WI38 (cell line): ENCODE results near the gene FPGS.

Experiments used
- H3K4me3 ChIP-seq: 2 replicates; pipeline ENCODE4 v1.5.1; 2011; ENCODE audit warnings: low read depth, mild to moderate bottlenecking, control low read depth, low read length
- TF ChIP-seq, protein P1 (sequence below): IDR thresholded peaks from 2 replicates; pipeline ENCODE4 v1.5.1; 2012; ENCODE audit warnings: low read depth, mild to moderate bottlenecking, control low read depth, low read length

The FPGS gene

DNA sequence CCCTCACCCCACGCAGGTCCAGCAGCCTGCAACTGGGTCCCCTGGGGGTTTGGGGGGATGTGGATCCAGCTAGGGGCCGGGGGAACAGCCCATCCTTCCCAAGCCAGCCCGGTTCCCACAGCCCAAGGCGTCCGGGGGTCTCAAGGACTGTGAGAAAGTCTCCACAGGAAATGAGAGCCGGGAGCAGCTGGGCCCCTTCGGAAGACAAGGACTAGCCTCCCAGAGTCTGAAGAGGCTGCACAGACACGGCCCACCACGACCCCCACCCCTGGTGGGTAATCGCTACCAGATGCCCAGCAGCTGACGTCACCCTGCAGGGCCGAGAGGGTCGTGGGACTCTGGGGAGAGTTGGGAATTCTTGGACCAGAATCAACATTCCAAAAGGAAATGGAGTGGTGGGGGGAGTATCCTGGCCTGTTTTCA lies 34.8 kb upstream of the FPGS start:
- H3K4me3 ChIP-seq, result no peak overlapping the region
- TF ChIP-seq, protein P1, sequence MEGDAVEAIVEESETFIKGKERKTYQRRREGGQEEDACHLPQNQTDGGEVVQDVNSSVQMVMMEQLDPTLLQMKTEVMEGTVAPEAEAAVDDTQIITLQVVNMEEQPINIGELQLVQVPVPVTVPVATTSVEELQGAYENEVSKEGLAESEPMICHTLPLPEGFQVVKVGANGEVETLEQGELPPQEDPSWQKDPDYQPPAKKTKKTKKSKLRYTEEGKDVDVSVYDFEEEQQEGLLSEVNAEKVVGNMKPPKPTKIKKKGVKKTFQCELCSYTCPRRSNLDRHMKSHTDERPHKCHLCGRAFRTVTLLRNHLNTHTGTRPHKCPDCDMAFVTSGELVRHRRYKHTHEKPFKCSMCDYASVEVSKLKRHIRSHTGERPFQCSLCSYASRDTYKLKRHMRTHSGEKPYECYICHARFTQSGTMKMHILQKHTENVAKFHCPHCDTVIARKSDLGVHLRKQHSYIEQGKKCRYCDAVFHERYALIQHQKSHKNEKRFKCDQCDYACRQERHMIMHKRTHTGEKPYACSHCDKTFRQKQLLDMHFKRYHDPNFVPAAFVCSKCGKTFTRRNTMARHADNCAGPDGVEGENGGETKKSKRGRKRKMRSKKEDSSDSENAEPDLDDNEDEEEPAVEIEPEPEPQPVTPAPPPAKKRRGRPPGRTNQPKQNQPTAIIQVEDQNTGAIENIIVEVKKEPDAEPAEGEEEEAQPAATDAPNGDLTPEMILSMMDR, result no peak

DNA sequence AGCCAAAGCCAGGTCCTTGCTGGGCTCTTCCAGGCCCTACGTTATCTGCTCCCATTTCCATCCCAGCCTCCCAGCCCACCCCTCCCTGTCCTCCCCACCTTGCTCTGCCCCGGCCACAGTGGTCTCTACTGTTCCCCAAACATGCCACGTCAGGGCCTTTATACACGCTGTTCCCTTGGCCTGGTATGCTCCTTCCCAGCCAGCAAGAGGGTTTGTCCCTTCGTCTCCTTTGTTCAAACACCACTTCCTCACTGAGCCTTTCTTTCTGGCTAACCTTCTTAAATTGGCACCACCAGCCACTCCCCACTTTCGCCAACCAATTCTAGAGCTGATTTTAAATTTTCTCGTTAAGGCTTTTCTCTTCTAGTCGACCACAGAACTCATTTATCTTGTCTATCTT lies 34.0 kb upstream of the FPGS start:
- H3K4me3 ChIP-seq, result no peak overlapping the region
- TF ChIP-seq, protein P1, result no peak

DNA sequence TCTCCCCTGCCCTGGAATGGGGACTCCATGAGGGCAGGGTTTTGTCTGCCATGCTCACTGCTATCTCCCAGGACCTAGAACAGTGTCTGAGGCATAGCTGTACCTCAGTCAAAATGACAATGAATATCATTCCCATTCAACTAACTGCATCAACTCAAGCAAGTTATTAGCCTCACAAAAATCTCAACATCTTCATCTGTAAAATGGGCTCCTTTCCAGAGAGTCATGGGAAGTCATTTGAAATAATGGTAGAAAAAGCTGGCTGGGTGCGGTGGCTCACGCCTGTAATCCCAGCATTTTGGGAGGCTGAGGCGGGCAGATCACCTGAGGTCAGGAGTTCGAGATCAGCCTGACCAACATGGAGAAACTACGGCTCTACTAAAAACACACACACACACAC lies 33.6 kb upstream of the FPGS start:
- no peak overlapping the region for H3K4me3 ChIP-seq
- TF ChIP-seq, protein P1, result no peak

DNA sequence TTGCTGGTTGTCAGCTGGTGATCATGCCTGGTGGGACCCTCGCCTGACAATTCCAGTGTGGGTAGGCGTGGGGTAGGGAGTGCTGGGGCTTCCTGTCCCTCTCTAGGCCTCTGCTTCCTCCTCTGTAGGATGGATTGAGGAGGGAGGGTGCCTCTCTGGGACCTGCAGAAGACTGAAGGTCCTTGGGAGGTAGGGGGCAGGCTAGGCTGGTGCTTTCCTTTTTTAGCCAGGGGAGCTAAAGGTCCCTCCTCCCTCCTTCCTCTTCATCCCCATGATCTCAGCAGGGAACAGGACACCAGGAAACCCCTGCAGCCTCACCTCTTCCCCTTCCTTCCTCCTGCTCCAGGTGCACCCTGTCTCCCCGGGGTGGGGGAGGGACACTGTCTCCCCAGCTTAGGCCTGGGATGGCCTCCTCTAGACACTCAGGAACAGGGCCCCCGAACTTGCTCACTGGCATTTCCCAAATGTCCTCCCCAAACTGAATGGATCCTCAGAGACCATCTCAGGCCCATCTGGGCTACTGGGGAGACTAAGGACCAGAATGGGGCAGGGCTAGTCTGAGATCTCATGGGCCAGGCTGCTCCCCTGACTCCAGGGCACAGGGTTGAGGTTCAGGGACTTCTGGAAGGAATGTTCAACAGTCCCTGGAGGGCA lies 32.6 kb upstream of the FPGS start:
- TF ChIP-seq, protein P1, result no peak
- H3K4me3 ChIP-seq, result no peak overlapping the region

DNA sequence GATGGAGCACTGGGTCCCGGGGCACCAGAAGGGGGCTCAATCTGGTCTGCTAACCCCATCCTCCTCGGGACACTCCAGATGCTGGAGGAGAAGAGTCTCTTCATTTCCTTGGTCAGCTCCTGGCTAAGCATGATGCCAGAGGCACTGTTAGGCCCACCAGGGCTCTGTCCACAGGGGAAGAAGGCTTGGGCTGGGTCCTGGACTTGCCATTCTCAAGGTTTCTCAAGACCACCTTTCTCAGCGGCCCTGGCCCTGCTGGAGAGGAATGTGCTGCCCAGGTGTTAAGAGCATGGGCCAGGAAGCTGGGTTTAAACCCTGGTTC lies 32.1 kb upstream of the FPGS start:
- H3K4me3 ChIP-seq, result no peak overlapping the region
- TF ChIP-seq, protein P1, result no peak

DNA sequence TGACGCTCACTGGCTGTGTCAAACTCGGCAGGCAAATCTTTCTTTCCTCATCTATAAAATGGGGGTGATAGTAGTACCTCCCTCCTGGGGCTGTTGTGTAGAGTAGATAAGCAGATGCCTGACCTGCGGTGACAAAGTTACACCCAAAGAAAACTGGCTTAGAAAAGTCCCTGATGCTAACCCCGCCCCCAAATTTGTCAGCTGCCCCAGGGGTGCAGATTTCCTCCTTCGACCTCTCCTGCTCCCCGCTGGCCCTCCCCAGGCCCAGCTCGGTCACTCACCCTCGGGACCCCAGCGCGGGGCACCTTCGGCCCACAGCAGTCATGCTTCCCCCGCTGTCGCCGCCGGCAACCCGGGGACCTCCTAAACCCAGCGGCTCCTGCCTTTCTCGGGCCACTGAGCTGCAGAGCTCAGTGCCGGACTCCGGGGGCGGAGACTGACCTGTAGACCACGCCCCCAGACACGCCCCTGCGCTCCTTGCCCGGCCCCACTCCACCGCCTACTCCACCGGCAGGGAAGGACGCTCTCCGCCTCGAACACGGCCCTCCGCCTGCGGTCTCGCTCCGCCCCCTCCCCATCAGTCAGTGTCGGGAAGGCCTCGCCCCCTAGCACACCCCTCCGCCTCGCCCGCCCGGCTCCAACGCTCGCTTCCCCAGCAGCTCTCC lies 31.6 kb upstream of the FPGS start:
- TF ChIP-seq, protein P1, result no peak
- peak overlapping the region; percentile 54 for H3K4me3 ChIP-seq

DNA sequence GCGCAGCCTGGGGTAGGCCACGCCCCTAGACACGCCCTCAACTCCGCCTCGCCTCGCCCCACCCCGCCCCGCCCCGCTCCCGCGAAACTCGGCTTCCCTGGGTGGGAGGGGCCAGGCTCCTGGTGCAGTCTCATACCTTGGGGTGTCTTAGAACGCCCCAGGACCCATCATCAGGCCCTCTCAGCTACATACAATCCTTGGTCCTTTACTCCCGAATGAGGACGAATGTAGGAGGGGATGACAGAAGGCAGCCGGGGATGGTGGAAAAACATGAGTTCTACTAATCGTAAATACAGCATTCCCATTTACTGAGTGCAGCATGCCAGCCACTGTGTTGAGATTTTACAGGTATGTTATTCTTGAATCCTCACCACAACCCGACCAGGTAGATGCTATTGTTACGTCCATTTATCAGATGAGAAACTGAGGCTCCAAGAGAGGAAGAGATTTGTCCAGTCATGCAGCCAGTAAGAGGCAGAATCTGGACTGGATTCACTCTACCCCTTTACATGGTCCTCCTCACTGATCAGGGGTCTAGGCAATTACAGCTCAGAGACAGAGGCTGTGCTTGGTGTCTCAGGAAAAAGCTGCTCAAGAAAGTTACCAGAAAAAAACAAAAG lies 31.0 kb upstream of the FPGS start:
- TF ChIP-seq, protein P1, result no peak
- H3K4me3 ChIP-seq, result peak overlapping the region; percentile 54
